HG02571 (cell line): ENCODE measurements around the gene CCT8.
A peak's percentile ranks its signal among the peaks of the same experiment; 100 is the strongest.
"Not testable (repeated sequence)": the region's sequence is repeated elsewhere in the genome, so short reads cannot be mapped to it uniquely, and the experiment has no call there.

Experiments
- ATAC-seq: cut with Tn5 transposase; IDR thresholded peaks from one replicate; pipeline ENCODE4 v1.9.1; 2021; ENCODE audit warnings: mild to moderate bottlenecking, moderate library complexity; ENCODE audit not compliant: unreplicated experiment

The CCT8 gene

DNA sequence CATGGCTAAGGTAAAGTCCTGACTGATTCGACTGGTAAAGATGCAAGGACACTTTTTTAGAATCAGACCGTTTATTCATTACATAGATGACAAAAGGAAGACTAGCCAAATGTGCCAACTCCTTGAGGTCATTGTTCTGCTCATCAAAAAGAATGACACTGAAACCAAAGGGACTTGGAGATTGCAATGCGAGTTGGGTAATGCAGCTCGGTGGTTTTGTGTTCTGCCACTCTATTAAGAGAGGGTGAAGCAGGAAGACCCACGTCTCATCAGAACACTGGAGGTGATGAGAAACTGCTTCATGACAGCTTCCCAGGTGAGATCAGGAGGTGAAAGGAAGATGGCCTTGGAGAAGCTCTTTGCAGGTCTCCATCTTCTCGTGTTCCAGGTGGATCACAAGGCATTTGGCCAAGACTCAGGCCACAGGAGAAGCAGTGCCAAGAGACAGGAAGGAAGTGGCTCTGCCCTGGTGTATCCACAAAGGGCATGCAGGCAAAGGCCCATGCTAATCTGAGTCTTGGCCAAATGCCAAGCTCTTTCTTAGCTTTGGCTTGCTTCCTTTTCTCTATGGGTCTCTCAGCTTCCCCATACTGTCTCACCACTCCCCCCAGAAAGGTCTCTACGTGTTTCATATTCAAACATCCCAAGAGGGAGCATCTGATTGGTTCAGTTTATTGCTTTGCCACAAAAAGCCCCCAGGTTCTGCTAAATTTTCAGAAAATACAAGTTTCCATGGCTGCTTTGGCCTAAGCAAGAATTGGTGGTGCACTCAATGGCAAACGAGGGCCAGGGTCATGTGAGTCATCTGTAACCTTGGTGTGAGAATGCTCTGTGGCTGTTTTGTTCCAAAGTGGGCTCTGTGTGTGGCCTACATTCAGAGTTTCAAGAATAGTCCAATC is 5.7 kb upstream of the CCT8 start:
- peak; percentile 39 for ATAC-seq

GRCh38 chr21:29077651-29078090 is 4.2 kb upstream of the CCT8 start:
- ATAC-seq = no peak

- ATAC-seq = not testable (repeated sequence)
These were observed 3.5 kb upstream of the CCT8 start for GRCh38 chr21:29076731-29077640.

GRCh38 chr21:29075706-29076466 is 2.4 kb upstream of the CCT8 start:
- ATAC-seq = no peak

- no peak for ATAC-seq
These were observed 1.3 kb upstream of the CCT8 start for GRCh38 chr21:29074783-29075182.

DNA sequence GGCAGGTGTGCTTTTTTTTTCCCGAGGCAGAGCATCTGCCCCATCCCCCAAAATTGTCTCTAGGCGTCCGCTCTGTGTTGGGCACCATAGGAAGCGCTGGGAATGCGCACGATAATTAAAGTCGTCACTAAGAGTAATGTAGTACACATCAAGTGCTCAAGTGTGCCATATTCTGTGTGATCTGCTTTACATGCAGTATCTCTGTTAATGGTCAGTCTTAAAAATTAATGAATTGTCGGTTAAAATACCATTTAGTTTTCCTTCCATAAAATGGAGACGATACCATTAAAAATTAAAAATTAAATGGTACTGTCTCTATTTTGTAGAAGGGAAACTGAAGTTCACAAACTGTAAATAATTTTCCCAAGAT is 544 bp upstream of the CCT8 start:
- ATAC-seq = peak; percentile 20

DNA sequence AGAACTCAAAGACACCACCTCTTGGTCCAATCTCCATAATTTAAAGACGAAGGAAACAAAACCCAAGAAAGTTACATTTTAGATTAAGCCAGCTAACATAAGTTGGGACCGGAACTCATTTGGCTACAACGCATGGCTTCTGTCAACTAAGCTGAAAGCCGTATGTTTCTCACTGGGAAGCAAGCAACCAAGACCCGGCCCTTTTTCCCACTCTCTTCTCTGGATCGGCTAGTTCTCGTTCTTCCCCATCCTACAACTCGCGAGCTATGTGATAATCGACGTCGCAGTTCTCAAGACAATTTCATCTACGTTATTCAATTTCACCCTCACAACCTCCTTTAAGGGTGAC is 601 bp downstream of the CCT8 start:
- ATAC-seq = no peak

DNA sequence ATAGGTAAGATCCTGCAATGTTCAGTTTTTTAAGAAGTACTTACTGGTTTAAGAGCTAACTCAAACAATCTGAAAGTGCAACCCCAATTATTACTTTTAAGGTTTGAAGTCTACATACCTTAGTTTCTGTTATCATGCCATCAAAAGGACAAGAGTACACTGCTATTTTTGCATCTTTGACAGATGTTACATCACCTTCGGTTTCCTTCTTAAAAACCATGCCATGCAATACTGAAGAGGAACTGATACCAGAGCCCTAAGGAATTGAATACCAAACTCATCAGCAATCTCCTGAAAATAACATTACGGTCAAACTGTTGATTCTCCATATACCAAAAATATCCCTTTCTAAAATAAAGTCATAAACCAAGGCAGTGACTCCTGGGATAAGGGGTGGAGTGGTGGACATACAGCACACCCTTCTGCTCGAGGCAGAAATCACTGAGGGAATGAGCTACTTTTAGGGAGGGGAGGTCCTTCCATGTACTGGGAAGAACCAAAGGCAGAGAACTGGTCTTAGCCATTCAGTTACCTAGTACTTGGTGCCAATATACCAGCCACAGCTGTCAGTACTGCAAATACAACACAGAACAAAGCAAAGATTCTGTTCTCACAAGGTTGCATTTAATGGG is 8.5 kb downstream of the CCT8 start:
- peak; percentile 96 for ATAC-seq

DNA sequence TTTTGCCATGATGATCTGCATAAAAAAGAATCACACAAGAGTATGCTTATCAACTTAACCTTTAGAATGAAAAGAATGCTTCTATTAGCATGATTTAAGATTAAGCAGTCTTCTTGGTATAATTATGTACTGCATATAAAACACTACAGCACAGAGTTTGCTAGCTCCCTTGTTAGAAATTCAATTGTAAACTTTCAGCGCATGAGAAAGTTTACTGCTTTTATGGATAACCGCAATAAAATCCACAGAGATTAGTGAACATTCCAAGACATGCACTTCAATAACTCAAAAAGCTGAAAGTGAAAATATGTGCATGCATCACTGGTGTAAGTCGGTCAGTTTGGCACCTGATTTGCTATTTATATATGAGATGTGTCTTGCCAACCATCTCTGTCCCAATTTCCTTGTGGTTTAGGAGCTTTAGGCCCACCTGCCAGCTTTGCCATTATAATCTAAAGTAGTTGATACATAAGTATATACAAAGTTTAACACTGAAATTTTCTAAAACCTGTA is 16.9 kb downstream of the CCT8 start:
- no peak for ATAC-seq

DNA sequence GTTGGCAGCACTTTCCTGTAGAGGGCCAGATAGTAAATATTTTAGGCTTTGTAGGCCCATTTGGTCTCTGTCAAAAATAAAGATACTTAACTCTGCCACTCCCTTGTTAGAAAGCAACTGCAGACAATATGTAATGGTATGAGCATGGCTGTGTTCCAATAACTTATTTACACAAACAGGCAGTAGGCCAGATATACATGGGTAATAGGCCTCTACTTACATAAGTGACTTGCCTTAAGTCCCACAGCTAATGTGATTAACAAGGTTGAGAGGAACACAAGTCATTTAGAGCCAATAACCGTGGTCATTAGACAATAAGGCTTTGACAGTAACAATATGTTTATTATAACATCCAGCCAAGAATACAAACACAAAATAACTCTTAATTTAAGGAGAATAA is 17.4 kb downstream of the CCT8 start:
- no peak for ATAC-seq

GRCh38 chr21:29055080-29055479 is 18.4 kb downstream of the CCT8 start:
- no peak for ATAC-seq

- no peak for ATAC-seq
These were observed 19.8 kb downstream of the CCT8 start for GRCh38 chr21:29053656-29054055.

- no peak for ATAC-seq
These were observed 20.4 kb downstream of the CCT8 start for GRCh38 chr21:29053011-29053553.

DNA sequence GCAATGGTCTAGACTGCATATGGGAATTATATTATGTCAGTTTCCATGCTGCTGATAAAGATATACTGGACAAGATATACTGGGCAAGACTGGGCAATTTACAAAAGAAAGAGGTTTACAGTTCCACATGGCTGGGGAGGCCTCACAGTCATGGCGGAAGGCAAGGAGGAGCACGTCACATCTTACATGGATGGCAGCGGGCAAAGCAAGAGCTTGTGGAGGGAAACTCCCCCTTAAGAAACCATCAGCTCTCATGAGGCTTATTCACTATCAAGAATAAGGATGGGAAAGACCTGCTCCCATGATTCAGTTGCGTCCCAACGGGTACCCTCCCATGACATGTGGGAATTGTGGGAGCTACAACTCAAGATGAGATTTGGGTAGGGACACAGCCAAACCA is 21.2 kb downstream of the CCT8 start:
- ATAC-seq = no peak

DNA sequence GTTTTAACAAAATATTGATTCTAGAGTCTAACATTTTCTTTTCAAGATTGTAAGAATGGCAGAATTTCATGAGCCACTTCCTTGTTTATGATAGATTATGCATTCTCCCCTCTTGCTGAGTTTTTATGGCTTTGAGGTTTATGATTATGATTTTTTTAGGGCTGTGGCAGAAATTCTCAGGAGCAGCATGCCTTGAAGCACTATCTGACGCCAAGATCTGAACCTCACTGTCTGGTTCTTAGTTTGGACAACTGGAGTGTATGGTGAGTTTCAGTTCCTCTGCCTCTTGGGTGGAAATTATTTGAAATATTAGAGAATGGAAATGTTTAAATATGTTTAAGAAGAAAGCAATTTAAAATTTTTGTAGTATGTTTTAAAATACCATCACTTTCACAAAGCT is 38.8 kb downstream of the CCT8 start:
- no peak for ATAC-seq

DNA sequence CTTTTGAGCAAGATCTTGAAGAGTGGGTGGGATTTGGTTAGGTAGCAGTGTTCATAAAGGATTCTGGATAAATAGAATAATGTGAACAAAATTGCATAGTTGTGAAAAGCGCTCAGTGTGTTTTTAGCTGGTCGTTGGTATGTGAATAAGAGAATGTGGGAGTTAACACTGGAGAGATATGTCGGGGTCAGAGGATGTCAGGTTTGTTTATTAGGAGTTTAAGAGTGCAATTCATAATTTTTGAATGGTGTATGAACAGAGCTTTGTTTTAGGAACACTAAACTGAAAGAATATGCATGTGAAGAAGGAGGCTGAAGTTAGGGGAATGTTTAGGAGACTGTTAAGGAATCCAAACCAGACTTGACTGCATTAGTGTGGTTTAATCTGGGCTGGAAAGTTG is 39.6 kb downstream of the CCT8 start:
- no peak for ATAC-seq

- no peak for ATAC-seq
These were observed 40.1 kb downstream of the CCT8 start for GRCh38 chr21:29033301-29033700.

DNA sequence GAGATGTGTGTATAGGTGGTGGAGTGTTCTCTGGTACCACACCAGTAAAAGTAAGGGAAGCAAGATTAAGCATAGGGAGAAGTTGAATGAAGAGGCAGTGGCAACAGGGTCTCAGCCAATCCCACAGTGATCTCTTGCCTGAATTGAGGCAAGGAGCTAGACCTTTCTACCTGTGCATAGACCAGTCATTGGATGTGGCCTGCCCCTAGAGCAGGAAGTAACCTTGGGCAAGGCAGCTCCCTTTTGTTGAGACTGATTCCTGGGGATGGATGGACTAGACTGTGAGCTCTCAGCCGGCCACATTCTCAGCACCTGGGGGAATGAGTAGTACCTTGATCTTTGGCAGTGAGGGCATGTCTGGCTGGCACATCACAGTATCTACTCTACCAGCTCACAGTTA is 42.5 kb downstream of the CCT8 start:
- no peak for ATAC-seq

DNA sequence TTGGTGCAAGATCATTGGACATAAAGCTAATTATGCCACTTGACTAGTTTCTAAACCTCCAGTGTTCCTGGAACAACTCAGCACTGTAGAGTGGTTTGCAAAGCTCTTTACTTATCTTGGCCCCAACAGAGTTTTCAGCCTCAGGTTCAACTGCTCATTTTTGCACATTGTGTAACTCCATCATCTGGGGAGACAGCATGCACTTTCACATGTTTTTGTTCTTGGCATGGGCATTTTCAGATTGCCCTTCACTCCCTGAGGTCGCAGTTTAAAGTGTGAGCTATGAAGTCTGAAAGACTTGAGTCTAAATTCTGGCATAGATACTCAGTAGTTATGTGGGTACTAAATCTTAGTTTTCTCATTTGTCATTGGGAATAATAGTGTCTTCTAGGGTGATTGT is 43.9 kb downstream of the CCT8 start:
- no peak for ATAC-seq

GRCh38 chr21:29025328-29025713 is 48.1 kb downstream of the CCT8 start:
- ATAC-seq = no peak
